ENCODE measurements around the gene KIF1C. TPM values are rescaled to one million over a fixed set of nuclear protein-coding genes. Genes with fewer than 3 reads are reported as not detected.
"Not testable (repeated sequence)": the region's sequence is repeated elsewhere in the genome, so short reads cannot be mapped to it uniquely, and the experiment has no call there.

Gene KIF1C
- total RNA-seq, 1 experiment from 2014 or later = 52.6 TPM

DNA sequence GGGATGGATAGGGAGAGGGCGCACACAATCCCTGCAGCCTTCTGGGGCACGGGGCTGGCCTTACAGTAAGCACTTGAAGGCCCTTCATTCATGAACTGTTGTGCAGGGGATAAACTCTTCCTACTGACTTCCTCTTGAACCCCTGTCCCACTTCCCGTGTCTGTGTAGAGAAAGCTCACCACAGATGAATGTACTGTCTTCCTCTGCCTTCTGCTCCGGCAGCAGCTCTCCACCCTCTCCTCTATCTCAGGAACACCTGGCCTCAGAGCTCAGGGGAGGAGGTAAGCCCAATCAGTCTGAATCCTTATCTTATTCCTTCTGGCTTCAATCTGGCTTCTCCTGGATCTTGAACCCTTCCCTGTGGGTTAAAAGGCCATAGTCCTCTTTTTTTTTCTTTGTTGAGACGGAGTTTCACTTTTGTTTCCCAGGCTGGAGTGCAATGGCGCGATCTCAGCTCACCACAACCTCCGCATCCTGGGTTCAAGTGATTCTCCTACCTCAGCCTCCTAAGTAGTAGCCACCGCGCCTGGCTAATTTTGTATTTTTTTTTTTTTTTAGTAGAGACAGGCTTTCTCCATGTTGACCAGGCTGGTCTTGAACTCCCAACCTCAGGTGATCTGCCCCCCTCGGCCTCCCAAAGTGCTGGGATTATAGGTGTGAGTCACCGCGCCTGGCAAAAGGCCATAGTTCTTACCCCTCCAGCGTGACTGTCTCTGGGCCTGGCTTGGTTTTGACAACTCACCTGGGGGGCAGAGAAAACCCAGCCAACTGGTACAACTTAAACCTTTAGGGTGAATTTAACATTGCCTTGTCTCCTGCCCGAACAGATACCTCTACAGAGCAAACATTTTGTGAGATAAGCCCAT, 44.6 kb downstream of the KIF1C start:
- DNase-seq (ENCODE audit: extremely low read depth, low read depth) = no peak

DNA sequence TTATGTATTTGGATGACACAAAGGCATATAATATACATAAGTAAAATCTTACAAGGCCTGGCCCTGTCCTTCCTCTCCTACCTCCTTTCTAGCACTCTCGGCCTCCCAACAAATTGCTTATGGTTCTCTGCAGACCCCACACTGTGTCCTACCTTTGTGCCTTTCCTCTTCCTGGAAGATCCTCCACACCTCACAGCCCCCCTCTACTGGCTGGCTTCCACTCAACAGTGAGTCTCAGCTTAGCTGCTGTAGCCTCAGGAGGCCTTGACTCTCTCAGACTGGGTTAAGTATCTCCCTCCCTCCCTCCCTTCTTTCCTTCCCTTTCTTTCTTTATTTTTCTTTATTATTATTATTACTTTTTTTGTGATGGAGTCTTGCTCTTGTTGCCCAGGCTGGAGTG, 45.8 kb downstream of the KIF1C start:
- DNase-seq (ENCODE audit: extremely low read depth, low read depth) = no peak

DNA sequence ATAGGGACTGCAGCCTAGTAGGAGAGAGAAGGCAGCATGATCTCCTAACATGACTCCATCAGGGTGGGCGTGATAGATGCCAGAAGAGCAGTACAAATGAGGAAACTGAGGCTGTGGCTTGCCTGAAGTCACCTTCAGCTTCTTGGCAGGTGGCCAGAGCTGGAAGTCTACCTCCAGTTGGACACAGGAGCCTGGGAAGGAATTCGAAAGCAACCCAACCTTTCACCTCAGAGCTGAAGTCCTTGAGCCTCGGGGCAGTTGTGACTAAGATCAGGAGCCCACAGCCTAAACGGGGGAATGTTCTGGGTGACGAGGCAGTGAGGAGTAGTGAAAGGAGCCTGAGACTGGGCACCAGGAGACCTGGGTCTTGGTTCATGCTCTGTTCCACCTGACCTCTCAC, 46.9 kb downstream of the KIF1C start:
- DNase-seq (ENCODE audit: extremely low read depth, low read depth) = no peak

DNA sequence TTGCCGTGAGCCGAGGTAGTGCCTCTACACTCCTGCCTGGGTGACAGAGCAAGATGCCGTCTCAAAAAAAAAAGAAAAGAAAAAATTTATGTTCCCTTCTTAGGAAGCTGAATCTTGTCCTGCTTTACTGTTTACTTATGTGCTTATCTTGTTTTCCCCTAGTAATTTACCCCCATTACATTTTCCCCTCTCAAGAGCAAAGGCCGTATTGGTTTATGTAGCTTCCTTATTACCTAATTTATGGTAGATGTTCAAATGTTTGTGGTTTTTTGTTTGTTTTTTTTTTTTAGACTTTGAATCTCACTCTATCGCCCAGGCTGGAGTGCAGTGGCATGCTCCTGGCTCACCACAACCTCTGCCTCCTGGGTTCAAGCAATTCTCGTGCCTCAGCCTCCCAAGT, 47.7 kb downstream of the KIF1C start:
- DNase-seq (ENCODE audit: extremely low read depth, low read depth) = no peak

DNA sequence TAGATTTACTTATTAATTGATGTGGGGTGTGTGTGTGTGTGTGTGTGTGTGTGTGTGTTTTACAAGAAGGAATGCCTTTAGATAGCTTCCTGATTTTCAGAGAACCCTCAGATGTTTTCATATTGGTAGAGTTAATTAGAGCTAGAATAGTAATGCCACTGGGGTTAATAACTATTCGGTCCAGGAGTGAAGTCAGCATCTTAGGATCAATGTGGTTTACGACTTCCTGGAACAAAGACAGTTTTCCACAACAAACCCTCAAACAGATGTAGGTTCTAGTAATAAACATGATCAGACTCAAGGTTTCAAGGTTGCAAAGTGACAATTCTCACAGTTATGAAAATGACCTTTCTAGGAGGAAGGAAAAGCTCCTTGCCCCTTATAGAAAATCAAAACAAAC, 49.7 kb downstream of the KIF1C start:
- no peak for DNase-seq (ENCODE audit: extremely low read depth, low read depth)

DNA sequence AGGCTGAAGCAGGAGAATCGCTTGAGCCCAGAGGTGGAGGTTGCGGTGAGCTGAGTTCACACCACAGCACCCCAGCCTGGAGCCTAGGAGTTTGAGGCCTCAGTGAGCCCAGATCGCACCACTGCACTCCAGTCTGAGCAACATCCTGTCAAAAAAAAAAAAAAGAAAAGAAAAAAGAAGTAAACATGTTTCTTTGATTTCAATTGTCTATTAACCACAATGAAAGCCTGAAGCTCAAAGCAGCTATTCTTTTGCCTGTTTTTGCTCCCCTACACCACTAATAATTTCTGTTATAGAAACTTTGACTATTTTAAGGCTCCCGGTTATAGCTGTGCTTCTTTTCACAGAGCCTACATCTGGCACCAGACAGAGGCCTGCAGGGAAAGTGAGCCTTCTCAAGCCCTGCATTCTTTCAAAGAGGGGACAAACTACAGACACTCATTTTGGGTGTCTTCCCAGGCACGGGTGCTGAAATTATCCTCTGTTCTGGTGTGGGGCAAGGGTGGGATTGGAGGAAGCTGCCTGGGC, 51.6 kb downstream of the KIF1C start:
- no peak for DNase-seq (ENCODE audit: extremely low read depth, low read depth)

DNA sequence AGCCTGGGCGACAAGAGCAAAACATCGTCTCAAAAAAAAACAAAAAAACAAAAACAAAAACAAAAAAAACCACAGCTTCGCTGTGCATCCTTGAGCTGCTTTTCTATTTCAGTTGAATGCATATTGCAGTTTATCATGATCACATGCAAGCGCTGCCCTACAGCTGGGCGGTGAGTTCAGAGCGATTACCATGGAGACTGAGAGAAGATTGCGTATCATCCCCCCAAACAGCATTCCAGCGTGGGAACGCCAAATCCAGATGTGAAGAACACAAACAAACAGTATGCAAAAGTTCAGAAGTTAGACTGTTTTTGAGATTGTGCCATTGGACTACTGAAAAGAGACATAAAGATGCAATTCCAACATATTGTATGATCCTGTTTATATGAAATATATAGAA, 52.5 kb downstream of the KIF1C start:
- no peak for DNase-seq (ENCODE audit: extremely low read depth, low read depth)

DNA sequence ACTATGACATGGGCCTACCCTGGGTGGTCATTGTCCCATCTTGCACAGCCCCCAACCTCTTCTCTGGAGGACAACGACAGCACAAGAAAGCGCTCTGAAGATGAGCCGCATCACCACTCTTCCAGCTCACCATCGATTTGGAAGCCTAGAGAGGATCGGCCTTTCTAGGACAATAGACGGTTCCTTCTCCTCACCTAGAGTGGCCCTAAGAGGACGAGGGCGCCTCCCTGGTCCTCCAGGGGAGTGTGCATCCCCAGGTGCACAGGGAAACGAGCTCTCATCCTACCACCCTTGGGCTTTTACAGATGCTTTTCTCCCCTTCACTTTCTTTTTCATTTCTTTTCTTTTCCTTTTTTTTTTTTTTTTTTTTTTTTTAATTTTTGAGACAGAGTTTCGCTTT, 57.8 kb downstream of the KIF1C start:
- DNase-seq (ENCODE audit: extremely low read depth, low read depth) = no peak

DNA sequence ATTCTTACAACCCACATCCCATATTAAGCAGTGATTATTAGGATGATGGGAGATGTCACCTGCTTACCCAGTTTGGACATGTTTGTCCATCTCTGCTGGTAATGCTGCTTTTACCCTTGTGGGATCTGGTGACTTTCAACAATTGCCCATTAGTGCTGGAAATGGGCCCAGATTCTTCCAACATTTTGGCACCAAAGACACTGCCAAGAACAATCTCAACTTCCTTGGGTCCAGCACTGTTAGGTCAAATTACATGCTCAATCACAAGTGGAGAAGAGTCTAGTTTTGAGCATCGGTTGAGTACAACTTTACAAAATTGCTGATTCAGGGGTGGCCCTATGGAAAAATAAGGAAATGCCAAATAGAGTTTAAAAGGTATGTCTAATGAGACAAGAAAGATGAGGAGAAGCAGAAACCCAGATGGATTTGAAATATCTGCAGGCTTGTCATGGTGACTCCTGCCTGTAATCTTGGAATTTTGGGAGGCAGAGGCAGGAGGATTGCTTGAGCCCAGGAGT, 67.5 kb downstream of the KIF1C start:
- no peak for DNase-seq (ENCODE audit: extremely low read depth, low read depth)

DNA sequence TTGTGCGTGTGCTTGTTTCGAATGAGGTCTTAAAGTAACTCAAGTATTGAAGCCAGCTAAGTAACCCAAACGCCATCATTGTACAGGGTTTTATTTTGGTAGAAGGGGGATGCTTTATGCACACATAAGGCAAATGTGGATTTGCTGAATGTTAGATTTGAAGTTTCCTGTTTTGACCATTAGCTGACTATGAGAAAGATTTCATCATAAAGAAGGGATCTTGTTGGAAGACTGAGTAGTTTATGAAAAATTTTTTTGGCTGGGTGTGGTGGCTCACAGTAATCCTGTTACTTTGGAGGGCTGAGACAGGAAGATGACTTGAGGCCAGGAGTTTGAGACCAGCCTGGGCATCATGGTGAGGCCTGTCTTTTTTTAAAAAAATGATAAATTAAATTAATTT, 70.5 kb downstream of the KIF1C start:
- DNase-seq (ENCODE audit: extremely low read depth, low read depth) = no peak

DNA sequence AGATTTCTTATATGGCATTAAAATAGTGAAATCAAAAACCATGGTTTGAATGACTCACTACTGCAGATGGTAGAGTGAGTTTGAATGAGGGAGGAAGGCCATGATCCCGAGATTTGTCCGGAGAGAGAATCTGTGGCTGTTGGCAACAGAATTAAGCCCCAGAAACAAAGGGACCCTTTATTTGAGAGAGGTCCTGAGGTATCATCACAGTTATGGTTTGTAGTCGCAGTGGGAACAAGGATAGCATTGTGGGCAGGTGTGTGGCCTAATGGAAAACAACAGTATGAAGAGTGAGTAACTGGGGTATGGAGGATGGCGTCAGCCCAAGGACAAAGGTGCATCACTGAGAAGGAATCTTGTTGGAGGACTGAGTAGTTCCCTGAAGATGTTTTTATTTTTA, 72.0 kb downstream of the KIF1C start:
- no peak for DNase-seq (ENCODE audit: extremely low read depth, low read depth)

DNA sequence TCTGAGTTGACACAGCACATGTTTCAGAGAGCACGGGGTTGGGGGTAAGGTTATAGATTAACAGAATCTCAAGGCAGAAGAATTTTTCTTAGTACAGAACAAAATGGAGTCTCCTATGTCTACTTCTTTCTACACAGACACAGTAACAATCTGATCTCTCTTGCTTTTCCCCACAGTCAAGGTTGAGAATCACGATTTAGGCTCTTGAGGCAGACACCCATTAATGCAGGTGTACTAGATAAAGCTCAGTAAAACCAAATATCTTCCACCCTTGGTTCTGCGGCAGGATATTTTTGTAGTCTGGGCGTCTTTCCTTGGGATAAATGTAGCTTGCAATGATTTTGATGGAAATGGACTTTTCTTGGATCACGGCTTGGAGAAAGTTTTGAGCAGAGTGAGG, 77.7 kb downstream of the KIF1C start:
- DNase-seq (ENCODE audit: extremely low read depth, low read depth) = not testable (repeated sequence)

DNA sequence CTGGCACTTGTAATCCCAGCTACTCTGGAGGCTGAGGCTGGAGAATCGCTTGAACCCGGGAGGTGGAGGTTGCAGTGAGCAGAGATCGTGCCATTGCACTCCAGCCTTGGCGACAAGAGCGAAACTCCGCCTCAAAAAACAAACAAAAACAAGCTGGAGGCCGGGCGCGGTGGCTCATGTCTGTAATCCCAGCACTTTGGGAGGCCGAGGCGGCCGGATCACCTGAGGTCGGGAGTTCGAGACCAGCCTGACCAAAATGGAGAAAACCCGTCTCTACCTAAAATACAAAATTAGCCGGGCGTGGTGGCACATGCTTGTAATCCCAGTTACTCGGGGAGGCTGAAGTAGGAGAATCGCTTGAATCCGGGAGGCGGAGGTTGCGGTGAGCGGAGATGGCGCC, 79.5 kb downstream of the KIF1C start:
- DNase-seq (ENCODE audit: extremely low read depth, low read depth) = not testable (repeated sequence)

DNA sequence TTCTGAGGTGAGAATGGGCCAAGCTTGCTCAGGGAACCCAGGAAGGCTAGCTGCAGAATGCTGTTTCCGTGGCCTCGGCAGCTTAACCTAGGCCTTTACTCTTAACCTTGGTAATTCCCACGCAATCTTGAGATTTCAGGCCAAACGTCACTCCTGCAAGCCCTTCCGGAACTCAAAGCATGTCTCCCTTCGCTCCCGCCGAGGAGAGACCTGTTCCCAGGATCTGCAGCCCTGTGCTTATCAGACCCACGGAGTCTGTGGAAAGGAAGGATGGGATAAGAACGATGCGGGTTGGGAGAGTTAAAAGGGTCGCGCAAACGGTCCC, 80.0 kb downstream of the KIF1C start:
- DNase-seq (ENCODE audit: extremely low read depth, low read depth) = no peak

Small RNAs within 50 kb of the gene (small RNA-seq; reads per million reads assigned to genes)
- gene MIR6864 = 0 to 0.06 reads per million in 2 experiments
- gene MIR6865 = 0 reads per million in 2 experiments

Other genes with a start within 250 kb of the KIF1C start
- gene TM4SF5, start 226.1 kb upstream of the KIF1C start, total RNA-seq (2014; rRNA removed; shearing (Covaris generic)) = not detected in 2 replicates
- gene VMO1, start 211.6 kb upstream of the KIF1C start, total RNA-seq (2014; rRNA removed; shearing (Covaris generic)) = not detected in 2 replicates
- gene GLTPD2, start 209.0 kb upstream of the KIF1C start, total RNA-seq (2014; rRNA removed; shearing (Covaris generic)) = not detected in 2 replicates
- 141 and 171 TPM in 2 replicates for gene PSMB6, start 201.8 kb upstream of the KIF1C start, total RNA-seq (2014; rRNA removed; shearing (Covaris generic))
- 9.7 and 14.8 TPM in 2 replicates for gene PLD2, start 190.8 kb upstream of the KIF1C start, total RNA-seq (2014; rRNA removed; shearing (Covaris generic))
- 19.4 and 19.8 TPM in 2 replicates for gene MINK1, start 164.6 kb upstream of the KIF1C start, total RNA-seq (2014; rRNA removed; shearing (Covaris generic))
- 0.59 and 0.63 TPM in 2 replicates for gene C17orf107, start 98.4 kb upstream of the KIF1C start, total RNA-seq (2014; rRNA removed; shearing (Covaris generic))
- not detected in 2 replicates for gene CHRNE, start 94.9 kb upstream of the KIF1C start, total RNA-seq (2014; rRNA removed; shearing (Covaris generic))
- gene GP1BA, start 65.7 kb upstream of the KIF1C start, total RNA-seq (2014; rRNA removed; shearing (Covaris generic)) = not detected in 2 replicates
- 53.4 and 54.3 TPM in 2 replicates for gene SLC25A11, start 57.9 kb upstream of the KIF1C start, total RNA-seq (2014; rRNA removed; shearing (Covaris generic))
- gene RNF167, start 57.7 kb upstream of the KIF1C start, total RNA-seq (2014; rRNA removed; shearing (Covaris generic)) = 59.5 and 62.7 TPM in 2 replicates
- gene PFN1, start 49.4 kb upstream of the KIF1C start, total RNA-seq (2014; rRNA removed; shearing (Covaris generic)) = 960 and 1,088 TPM in 2 replicates
- 5.4 and 7.5 TPM in 2 replicates for gene ENO3, start 46.8 kb upstream of the KIF1C start, total RNA-seq (2014; rRNA removed; shearing (Covaris generic))
- gene SPAG7, start 30.1 kb upstream of the KIF1C start, total RNA-seq (2014; rRNA removed; shearing (Covaris generic)) = 56.0 and 57.1 TPM in 2 replicates
- gene CAMTA2, start 10.3 kb upstream of the KIF1C start, total RNA-seq (2014; rRNA removed; shearing (Covaris generic)) = 54.5 and 59.9 TPM in 2 replicates
- not detected in 2 replicates for gene INCA1, start 428 bp upstream of the KIF1C start, total RNA-seq (2014; rRNA removed; shearing (Covaris generic))
- gene SLC52A1, start 37.5 kb downstream of the KIF1C start, total RNA-seq (2014; rRNA removed; shearing (Covaris generic)) = 0.12 and 0.35 TPM in 2 replicates
- not detected in 2 replicates for gene ZFP3, start 80.5 kb downstream of the KIF1C start, total RNA-seq (2014; rRNA removed; shearing (Covaris generic))
- 15.5 and 17.3 TPM in 2 replicates for gene ZNF232, start 113.9 kb downstream of the KIF1C start, total RNA-seq (2014; rRNA removed; shearing (Covaris generic))
- gene USP6, start 118.1 kb downstream of the KIF1C start, total RNA-seq (2014; rRNA removed; shearing (Covaris generic)) = not detected in 2 replicates
- 8.7 and 10.2 TPM in 2 replicates for gene ZNF594, start 193.9 kb downstream of the KIF1C start, total RNA-seq (2014; rRNA removed; shearing (Covaris generic))
- gene SCIMP, start 236.9 kb downstream of the KIF1C start, total RNA-seq (2014; rRNA removed; shearing (Covaris generic)) = not detected in 2 replicates